Activated T-helper 1 cell treated with anti-CD3 and anti-CD28 coated beads, Interleukin-12 subunit alpha, Interleukin-12 subunit beta, Interleukin-2, Interleukin-4 antibody, amounts not matched to agents 30 ng/mL and 10 ng/mL and 1 ng/mL, durations not matched to agents 14 hours and 24 hours and 36 hours (primary cell): ENCODE measurements around the gene PRM3. TPM values are rescaled to one million over a fixed set of nuclear protein-coding genes. Genes with fewer than 3 reads are reported as not detected.

ENCODE experiments used
- DNase-seq: peaks from one replicate; pipeline ENCODE4 v3.0.0; 2021; ENCODE audit warnings: low spot score
- H3K27ac Mint-ChIP-seq: one replicate; pipeline ENCODE4 v1.8.0; 2021; ENCODE audit warnings: mild to moderate bottlenecking, mixed read lengths
- H3K27me3 Mint-ChIP-seq: one replicate; pipeline ENCODE4 v1.8.0; 2022; ENCODE audit warnings: mild to moderate bottlenecking, moderate library complexity, mixed read lengths; ENCODE audit not compliant: insufficient read depth
- H3K36me3 Mint-ChIP-seq: one replicate; pipeline ENCODE4 v1.8.0; 2021; ENCODE audit warnings: low read depth, mixed read lengths
- H3K4me1 Mint-ChIP-seq: one replicate; pipeline ENCODE4 v1.8.0; 2021; ENCODE audit warnings: low read depth, mixed read lengths
- H3K4me3 Mint-ChIP-seq: one replicate; pipeline ENCODE4 v1.8.0; 2021; ENCODE audit warnings: mild to moderate bottlenecking, moderate library complexity, mixed read lengths
- H3K9me3 Mint-ChIP-seq: one replicate; pipeline ENCODE4 v1.8.0; 2021; ENCODE audit warnings: mixed read lengths
- intact Hi-C: fragments of 100-400 bp; cut with micrococcal nuclease; formaldehyde crosslinking; loops from one replicate; pipeline ENCODE4 v1.15.1; 2024
- total RNA-seq: library from RNA; stranded (reverse); gene quantifications from 2 replicates; pipeline ENCODE4 v1.2.3, GENCODE V29; 2022

Gene PRM3
- total RNA-seq, 1 donor from 2014 or later, result not detected

DNA sequence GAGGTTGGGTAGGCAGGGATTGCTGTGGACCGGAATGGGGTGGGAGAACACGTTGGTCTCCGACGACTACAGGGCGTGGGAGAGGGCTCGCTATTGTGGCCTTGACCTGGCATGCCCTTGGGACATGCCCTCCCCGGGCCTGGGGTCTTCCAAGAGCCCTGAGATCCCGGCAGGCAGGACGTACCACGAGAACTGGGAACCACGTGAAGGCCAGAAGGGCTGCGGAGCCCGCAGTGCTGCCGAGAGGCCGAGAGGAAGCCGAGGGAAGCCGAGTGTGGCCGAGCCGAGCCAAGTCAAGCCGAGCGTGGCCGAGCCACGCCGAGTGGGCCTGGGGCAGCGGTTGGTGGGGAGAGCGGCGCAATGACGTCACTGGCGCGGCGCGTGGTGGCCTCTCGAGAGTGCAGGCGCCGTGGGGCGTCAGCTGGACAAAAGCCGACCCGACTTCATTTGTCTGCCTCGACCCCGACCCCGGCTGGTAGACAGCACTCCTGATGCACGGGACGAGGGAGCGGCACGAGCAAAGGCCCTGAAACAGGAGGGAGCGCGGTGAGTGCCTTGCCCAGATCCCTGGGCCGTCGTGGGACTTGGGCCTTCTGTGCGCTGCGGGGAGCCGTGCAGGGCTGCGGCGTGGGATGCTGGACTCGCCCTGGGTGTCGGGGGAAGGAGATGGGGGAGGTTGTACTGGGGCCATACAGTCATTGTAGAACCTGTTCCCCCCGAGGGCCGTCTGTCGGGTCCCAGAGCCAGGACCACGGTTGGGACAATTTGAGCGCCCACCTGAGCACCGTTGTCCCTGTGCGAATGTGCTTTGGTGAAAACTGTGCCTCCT is 24.0 kb downstream of the PRM3 start:
- Mint-ChIP-seq H3K27ac (peak overlapping the region; percentile 63), H3K9me3 (no peaks in the 10 kb centered on the region), H3K4me3 (no peak overlapping the region), H3K27me3 (no peaks in the 10 kb centered on the region), H3K36me3 (peaks cover 51% of the 10 kb centered on the region), H3K4me1 (peaks cover 50% of the 10 kb centered on the region)
- DNase-seq, result no peak
- intact Hi-C loops, result loop anchor here (10.0 kb wide), 4 partner anchors 375 to 665 kb away; partner anchors contain the start of genes CIITA, GSPT1 and NUBP1

DNA sequence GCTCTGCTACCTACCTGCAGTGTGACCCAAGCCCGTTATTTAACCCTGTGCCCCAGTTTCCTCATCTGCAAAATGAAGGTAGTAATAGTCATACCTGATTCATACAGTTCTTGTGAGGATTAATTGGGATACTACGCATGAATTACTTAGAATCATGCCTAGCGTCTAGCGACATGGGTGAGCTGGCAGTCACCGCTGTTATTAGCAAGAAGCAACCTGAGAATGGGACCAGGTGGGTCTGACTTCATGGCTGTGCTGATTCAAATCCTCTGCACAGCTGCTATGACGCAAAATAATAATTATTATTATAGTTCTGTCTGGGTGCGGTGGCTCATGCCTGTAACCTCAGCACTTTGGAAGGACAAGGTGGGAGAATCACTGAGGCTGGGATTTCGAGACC is 25.3 kb downstream of the PRM3 start:
- Mint-ChIP-seq H3K9me3 (no peaks in the 10 kb centered on the region), H3K4me3 (no peak overlapping the region), H3K27ac (no peak overlapping the region), H3K36me3 (peaks cover 39% of the 10 kb centered on the region), H3K27me3 (no peaks in the 10 kb centered on the region), H3K4me1 (peaks cover 50% of the 10 kb centered on the region)
- intact Hi-C loops, result no loop called here
- DNase-seq, result no peak

DNA sequence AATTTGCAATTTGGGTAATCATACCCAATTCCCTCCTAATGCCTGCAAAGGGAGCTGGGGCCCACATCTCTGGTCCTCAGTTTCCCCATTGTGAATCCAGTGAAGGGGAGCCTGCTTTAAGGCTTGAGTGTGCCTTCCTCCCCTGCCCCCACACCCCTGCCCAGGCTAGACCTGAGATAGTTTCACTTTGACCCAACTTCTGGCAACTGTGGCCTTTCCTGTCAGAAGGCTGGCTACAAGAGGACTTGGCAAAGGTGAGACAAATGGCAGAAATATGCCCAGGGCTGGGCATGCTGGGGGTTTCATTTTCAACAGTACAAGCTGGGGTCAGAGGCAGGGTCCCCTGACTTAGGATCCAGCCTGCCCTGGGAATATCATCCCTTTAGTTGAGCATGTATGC is 27.4 kb downstream of the PRM3 start:
- intact Hi-C loops, result no loop called here
- Mint-ChIP-seq H3K36me3 (peaks cover 23% of the 10 kb centered on the region), H3K4me1 (peaks cover 34% of the 10 kb centered on the region), H3K4me3 (no peak overlapping the region), H3K27me3 (no peaks in the 10 kb centered on the region), H3K9me3 (no peaks in the 10 kb centered on the region), H3K27ac (peak overlapping the region; percentile 54)
- DNase-seq, result no peak

DNA sequence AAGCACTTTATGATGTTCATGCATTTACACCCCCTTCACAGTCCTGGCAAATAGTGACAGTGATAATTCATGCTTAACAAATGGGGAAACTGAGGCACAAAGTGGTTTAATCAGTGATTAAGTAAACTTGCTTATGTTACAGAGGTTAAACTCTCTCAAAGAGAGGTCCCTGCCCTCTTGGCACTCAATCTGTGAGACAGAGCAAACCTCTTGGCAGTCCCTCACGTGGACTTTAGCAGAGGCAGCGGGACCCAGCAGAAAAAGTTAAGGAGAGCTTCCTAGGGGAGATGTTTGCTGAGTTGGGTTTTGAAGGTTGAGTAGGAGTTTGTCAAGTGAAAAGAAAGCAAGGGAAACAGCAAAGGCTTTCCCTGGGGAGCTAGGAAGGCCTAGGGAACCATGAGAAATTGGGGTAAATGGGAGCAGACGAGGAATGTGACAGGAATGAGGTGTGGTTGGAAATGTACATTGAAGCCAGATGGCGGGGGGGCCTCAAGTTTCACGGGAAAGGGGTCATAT is 28.1 kb downstream of the PRM3 start:
- Mint-ChIP-seq H3K27ac (peak overlapping the region; percentile 53), H3K36me3 (peaks cover 18% of the 10 kb centered on the region), H3K4me1 (peaks cover 29% of the 10 kb centered on the region), H3K27me3 (no peaks in the 10 kb centered on the region), H3K4me3 (no peak overlapping the region), H3K9me3 (no peaks in the 10 kb centered on the region)
- intact Hi-C loops, result no loop called here
- no peak for DNase-seq

DNA sequence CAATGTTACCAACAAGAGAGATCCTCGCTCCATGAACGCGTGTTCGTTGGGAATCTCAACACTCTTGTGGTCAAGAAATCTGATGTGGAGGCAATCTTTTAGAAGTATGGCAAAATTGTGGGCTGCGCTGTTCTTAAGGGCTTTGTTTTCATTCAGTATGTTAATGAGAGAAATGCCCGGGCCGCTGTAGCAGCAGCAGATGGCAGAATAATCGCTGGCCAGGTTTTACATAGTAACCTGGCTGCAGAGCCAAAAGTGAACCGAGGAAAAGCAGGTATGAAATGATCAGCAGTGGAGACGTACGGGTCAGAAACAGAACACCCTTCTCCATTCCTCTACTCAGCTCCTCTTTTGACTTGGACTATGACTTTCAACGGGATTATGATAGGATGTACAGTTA is 30.8 kb downstream of the PRM3 start:
- H3K9me3 Mint-ChIP-seq, result no peaks in the 10 kb centered on the region
- intact Hi-C loops, result no loop called here
- peaks cover 33% of the 10 kb centered on the region for H3K4me1 Mint-ChIP-seq
- no peaks in the 10 kb centered on the region for H3K27me3 Mint-ChIP-seq
- H3K4me3 Mint-ChIP-seq, result no peak overlapping the region
- no peak overlapping the region for H3K27ac Mint-ChIP-seq
- peaks cover 3% of the 10 kb centered on the region for H3K36me3 Mint-ChIP-seq
- no peak for DNase-seq

DNA sequence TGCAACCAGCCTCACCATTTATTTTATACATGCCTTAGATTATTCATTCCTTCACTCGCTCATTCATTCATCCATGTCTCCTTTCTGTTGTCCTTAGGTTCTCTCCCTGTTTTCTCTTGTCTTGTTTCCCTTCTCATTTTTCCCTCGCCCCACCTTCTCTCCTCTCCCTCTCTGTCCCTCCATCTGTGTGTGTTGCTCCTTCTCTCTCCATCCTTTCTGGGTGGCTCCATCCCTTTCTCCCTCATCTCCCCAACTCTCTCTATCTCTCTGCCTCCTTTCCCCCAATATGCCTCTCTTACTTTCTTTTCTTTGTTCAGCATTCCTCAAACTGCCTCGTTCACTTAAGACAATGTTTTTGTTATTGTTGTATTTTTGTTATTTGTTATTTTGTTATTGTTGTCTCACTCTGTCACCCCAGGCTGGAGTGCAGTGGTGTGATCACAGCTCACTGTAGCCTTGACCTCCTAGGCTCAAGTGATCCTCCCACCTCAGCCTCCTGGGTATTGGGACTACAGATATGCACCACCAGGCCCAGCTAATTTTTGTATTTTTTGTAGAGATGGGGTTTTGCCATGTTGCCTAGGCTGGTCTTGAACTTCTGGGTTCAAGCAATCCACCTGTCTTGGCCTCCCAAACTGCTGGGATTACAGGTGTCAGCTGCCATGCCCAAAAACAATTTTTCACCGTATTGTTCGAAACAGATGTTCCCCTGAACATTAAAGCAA is 31.8 kb downstream of the PRM3 start:
- Mint-ChIP-seq H3K9me3 (no peaks in the 10 kb centered on the region), H3K27ac (no peak overlapping the region), H3K36me3 (peaks cover 2% of the 10 kb centered on the region), H3K4me3 (no peak overlapping the region), H3K27me3 (no peaks in the 10 kb centered on the region), H3K4me1 (peaks cover 37% of the 10 kb centered on the region)
- DNase-seq, result no peak
- intact Hi-C loops, result no loop called here

DNA sequence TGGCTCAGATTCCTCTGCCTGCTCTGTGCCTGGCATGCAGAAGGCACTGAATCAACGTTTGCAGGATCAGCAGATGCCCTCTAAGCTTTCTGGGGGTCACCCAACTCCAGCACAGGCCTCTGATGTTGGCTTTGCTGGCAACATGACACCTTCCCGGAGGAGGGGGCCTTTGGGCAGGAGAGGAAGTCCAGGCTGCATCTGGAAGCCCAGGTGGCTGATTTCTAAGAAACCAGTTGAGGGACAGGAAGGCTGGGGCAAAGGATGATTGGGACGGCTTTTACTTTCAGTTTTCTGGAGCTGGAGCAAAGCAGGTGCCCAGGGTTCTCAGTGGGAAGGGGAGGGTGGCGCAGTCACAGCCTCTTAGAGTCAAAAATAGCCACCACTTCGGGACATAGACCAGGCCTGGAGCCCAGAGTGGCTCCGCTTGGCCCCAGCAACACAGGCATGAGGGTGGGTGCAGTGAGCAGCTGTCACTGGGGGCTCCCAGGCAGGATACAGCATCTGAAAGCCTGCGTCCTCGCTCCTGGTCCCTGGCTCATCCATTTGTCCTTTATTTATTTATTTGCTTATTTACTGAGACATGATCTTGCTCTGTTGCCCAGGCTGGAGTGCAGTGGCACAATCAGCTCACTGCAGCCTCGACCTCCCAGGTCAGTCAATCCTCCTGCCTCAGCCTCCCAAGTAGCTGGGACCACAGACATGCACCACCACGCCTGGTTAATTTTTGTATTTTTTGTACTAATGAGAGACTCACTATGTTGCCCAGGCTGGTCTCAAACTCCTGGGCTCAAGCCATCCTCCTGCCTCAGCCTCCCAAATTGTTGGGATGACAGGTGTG is 32.6 kb downstream of the PRM3 start:
- Mint-ChIP-seq H3K4me1 (peaks cover 37% of the 10 kb centered on the region), H3K36me3 (peaks cover 2% of the 10 kb centered on the region), H3K9me3 (no peaks in the 10 kb centered on the region), H3K27ac (peak overlapping the region; percentile 70), H3K27me3 (no peaks in the 10 kb centered on the region), H3K4me3 (peak overlapping the region; percentile 2)
- intact Hi-C loops, result no loop called here
- no peak for DNase-seq

DNA sequence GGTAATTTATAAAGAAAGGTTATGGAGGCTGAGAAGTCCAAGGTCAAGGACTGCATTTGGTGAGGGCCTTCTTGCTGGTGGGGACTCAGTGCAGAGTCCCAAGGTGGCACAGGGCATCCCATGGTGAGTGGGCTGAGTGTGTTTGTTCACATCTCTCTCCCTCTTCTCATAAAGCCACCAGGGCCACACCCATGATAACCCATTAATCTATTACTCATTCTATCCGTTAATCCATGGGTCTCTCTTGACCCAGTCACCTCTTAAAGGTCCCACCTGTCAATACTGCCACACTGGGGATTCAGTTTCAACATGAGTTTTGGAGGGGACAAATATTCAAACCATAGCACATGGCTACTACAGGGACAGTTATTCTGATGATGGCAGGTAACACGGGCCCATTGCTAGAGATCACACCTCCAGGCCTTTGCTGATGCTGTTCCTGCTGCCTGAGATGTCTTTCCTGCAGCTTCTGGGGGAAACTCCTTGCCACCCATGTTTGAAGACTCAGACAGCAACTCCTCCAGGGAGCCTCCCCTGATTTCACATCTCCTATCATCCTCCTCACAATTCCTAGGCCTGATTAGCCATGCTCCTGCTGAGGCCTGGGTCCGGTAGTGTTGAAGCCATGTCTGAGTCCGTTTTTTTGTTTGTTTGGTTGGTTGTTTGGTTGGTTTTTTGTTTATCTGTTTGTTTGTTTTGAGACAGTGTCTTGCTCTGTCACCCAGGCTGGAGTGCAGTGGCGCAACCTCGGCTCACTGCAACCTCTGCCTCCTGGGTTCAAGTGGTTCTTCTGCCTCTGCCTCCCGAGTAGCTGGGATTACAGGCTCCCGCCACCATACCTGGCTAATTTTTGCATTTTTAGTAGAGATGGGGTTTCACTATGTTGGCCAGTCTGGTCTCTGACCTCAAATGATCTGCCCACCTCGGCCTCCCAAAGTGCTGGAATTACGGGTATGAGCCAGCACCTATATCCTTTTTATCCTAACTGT is 33.5 kb downstream of the PRM3 start:
- peaks cover 2% of the 10 kb centered on the region for H3K36me3 Mint-ChIP-seq
- peak overlapping the region; percentile 70 for H3K27ac Mint-ChIP-seq

DNA sequence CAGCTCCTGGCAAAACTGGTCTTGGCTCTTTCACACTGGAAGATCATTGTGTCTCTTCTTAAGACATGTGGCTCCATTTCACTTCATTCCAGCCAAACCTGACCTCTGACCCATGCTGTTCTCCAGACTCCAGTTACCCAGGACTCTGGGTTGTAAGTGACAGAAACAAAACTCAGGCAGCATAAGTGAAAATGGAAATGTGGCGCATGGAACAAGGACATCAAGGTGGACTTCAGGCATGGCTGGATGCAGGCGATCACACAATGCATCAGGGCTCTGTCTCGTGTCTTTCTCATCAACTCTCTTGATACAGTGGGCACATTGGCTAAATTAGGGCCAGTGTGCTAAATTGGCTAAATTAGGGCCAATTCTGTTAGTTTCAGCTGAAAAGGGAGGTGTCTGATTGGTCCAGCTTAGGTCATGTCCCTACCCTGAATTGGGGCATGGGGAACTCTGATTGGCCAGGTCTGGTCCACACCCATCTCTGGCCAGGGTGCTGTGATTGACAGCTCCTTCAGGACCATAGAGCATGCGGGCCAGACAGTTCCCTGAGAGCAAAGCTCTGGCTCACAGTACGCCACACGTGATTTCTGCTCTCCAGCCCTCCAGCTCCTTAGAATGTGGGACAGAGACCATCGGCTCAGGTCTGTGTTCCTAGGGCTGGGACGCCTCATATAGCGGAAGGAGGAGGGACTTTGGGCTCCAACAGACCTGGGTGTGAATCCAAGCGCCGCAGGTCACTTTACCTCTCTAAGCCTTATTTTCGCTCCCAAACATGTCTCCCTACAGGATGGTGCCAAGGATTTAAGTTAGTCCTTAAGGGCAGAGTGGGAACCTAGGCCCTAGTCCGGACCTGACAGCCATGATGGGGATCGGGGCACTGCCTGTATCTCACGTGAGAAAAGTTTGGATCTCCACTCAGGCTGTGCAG is 34.9 kb downstream of the PRM3 start:
- H3K4me1 Mint-ChIP-seq, result peaks cover 48% of the 10 kb centered on the region
- H3K27ac Mint-ChIP-seq, result peak overlapping the region; percentile 32

More for the DNA sequence above, 33.5 kb downstream of the PRM3 start:
- H3K4me1 Mint-ChIP-seq, result peaks cover 37% of the 10 kb centered on the region
- DNase-seq, result no peak
- intact Hi-C loops, result no loop called here
- no peaks in the 10 kb centered on the region for H3K27me3 Mint-ChIP-seq
- H3K4me3 Mint-ChIP-seq, result peak overlapping the region; percentile 2
- no peaks in the 10 kb centered on the region for H3K9me3 Mint-ChIP-seq

DNA sequence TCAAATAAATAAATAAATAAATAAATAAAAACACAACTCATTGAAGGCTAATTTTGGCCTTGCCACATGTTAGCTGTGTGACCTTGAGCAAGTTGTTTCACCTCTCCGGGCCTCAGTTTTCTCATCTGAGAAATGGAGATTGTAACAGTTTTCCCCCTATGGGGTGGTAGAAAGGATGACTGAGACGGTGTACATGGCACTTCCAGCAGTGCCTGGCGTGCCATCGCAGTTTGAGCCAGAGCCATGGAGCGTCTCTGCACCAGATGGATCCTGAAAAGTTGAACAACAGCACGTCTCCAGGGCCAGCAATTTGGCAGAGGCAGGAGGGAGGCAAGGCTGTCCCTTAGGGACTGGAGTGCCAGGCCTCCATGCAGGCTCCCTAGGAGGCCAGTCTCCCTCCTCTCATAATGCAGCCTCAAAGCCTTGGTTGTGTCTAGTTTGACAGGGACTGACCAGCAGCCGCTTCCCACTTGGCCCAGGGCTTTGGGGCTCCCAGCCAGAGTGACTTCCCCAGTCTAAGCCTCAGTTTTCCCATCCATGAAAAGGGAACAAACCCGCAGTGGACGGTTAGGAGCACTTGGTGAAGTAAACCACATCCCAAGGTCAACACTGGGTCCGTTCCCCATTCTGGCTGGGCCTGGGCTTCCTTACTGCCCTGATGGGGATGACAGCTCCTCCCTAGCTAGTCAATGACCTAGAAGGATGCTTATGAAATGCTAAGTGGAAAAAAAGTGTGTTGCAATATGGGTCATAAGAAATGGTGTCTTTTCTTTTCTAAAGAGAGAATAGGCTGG is 36.8 kb downstream of the PRM3 start:
- Mint-ChIP-seq H3K4me3 (no peak overlapping the region), H3K9me3 (no peaks in the 10 kb centered on the region), H3K4me1 (peaks cover 62% of the 10 kb centered on the region), H3K36me3 (peaks cover 2% of the 10 kb centered on the region), H3K27ac (peak overlapping the region; percentile 49), H3K27me3 (no peaks in the 10 kb centered on the region)
- intact Hi-C loops, result no loop called here
- no peak for DNase-seq

More for the DNA sequence above, 34.9 kb downstream of the PRM3 start:
- DNase-seq, result no peak
- no peaks in the 10 kb centered on the region for H3K9me3 Mint-ChIP-seq
- H3K36me3 Mint-ChIP-seq, result peaks cover 2% of the 10 kb centered on the region
- H3K27me3 Mint-ChIP-seq, result no peaks in the 10 kb centered on the region
- no peak overlapping the region for H3K4me3 Mint-ChIP-seq
- intact Hi-C loops, result no loop called here
